Stomach smooth muscle (tissue), 2 donors: ENCODE data around the gene DDI1.

ENCODE experiments used
- H3K27ac ChIP-seq: one replicate; pipeline ENCODE4 v1.7.0; 2013; ENCODE audit warnings: mild to moderate bottlenecking, low read length, inconsistent platforms
- H3K27me3 ChIP-seq, 2 donors: one replicate each; pipeline ENCODE4 v1.7.0; 2013; ENCODE audit warnings: low read length in 2 of 2; ENCODE audit not compliant: insufficient read depth in 2 of 2, control insufficient read depth in 1 of 2
- H3K36me3 ChIP-seq, 2 donors: one replicate each; pipeline ENCODE4 v1.7.0; 2013; ENCODE audit warnings: low read length in 2 of 2; ENCODE audit not compliant: control insufficient read depth in 2 of 2, insufficient read depth in 2 of 2
- H3K4me1 ChIP-seq: one replicate; pipeline ENCODE4 v1.7.0; 2013; ENCODE audit warnings: low read length; ENCODE audit not compliant: control insufficient read depth, insufficient read depth
- H3K4me3 ChIP-seq, 2 donors: one replicate each; pipeline ENCODE4 v1.7.0; 2013; ENCODE audit warnings: low read length in 2 of 2
- H3K9ac ChIP-seq, 2 donors: one replicate each; pipeline ENCODE4 v1.7.0; 2013; ENCODE audit warnings: low read length in 2 of 2, mild to moderate bottlenecking in 1 of 2
- H3K9me3 ChIP-seq, 2 donors: one replicate each; pipeline ENCODE4 v1.7.0; 2013; ENCODE audit warnings: low read length in 2 of 2; ENCODE audit not compliant: control insufficient read depth in 2 of 2
- donor health status: healthy.
- donor health status: Pancreatic carcinoma.

Gene DDI1

DNA sequence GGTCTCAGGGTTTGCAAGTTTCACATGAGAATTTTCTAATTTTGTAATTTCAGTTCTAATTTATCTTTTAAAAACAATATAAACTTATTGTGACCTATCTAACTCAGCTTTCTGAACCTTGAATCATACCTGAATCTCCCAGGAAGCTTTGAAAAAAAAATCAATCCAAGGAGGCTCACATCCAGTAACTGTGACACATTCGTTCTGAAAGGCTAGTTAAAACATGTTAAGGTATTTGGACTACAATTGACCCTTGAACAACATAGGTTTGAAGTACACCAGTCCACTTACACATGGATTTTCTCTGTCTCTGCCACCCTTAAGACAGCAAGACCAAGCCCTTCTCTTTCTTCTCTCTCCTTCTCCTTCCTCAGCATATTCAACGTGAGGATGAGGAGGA lies 40.0 kb downstream of the DDI1 start:
- no peak overlapping the region for H3K9ac ChIP-seq
- no peak overlapping the region for H3K27ac ChIP-seq
- H3K4me3 ChIP-seq, result no peak overlapping the region
- no peaks in the 10 kb centered on the region for H3K4me1 ChIP-seq
- no peaks in the 10 kb centered on the region for H3K36me3 ChIP-seq
- H3K9me3 ChIP-seq, result peaks cover 0 to 2% of the 10 kb centered on the region in 2 donors
- H3K27me3 ChIP-seq, result no peaks in the 10 kb centered on the region

DNA sequence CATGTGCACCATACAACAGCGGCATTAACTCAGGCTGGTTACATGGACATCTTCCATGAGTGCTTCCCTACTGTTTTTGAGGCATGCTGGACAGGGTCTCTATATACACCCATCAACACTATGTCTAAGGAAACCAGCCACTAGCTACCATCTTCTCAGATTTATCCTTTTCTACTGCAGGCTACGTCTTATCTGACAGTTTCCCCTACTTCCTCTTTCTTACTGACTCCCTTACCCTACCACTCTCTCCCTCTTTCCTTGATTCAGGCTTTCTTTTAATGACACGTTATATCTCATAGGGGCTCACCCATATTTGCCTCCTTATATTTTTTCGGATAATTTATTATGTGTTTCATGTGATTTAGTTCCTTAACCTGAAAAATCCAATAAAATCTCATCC lies 41.8 kb downstream of the DDI1 start:
- Histone ChIP-seq H3K9ac (no peak overlapping the region), H3K4me1 (no peaks in the 10 kb centered on the region), H3K4me3 (no peak overlapping the region), H3K9me3 (peaks cover 0 to 2% of the 10 kb centered on the region in 2 donors), H3K27me3 (no peaks in the 10 kb centered on the region), H3K27ac (no peak overlapping the region), H3K36me3 (no peaks in the 10 kb centered on the region)

GRCh38 chr11:104078995-104079394 lies 42.6 kb downstream of the DDI1 start:
- Histone ChIP-seq H3K9ac (no peak overlapping the region), H3K4me1 (no peaks in the 10 kb centered on the region), H3K9me3 (peaks cover 0 to 2% of the 10 kb centered on the region in 2 donors)

DNA sequence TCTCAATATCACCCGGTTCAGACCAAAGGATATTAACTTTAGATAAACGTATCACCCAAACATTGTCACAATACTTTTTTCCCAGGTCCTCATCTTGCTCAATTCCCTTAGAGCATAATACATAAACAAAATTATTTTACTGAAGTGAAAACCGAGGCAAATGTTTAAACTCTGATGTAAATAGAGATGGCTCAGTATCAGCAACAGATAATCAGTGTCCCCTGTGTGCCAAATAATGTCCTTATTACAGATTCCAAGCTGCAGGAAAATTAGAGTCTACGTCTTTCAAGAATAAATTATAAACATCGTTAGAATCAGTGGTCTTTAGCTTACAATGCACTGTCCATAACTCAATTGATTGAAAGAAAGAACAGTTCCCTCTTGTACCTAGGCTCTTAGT lies 50.2 kb downstream of the DDI1 start:
- H3K27me3 ChIP-seq, result no peaks in the 10 kb centered on the region
- H3K4me3 ChIP-seq, result no peak overlapping the region
- no peak overlapping the region for H3K27ac ChIP-seq
- H3K9ac ChIP-seq, result no peak overlapping the region
- no peaks in the 10 kb centered on the region for H3K36me3 ChIP-seq
- H3K4me1 ChIP-seq, result no peaks in the 10 kb centered on the region
- H3K9me3 ChIP-seq, result no peaks in the 10 kb centered on the region

More at GRCh38 chr11:104078995-104079394, 42.6 kb downstream of the DDI1 start:
- Histone ChIP-seq H3K4me3 (no peak overlapping the region), H3K27ac (no peak overlapping the region), H3K27me3 (no peaks in the 10 kb centered on the region), H3K36me3 (no peaks in the 10 kb centered on the region)
